ENCODE data around the gene DNLZ.
"Not testable (repeated sequence)": the region's sequence is repeated elsewhere in the genome, so short reads cannot be mapped to it uniquely, and the experiment has no call there.

The DNLZ gene

DNA sequence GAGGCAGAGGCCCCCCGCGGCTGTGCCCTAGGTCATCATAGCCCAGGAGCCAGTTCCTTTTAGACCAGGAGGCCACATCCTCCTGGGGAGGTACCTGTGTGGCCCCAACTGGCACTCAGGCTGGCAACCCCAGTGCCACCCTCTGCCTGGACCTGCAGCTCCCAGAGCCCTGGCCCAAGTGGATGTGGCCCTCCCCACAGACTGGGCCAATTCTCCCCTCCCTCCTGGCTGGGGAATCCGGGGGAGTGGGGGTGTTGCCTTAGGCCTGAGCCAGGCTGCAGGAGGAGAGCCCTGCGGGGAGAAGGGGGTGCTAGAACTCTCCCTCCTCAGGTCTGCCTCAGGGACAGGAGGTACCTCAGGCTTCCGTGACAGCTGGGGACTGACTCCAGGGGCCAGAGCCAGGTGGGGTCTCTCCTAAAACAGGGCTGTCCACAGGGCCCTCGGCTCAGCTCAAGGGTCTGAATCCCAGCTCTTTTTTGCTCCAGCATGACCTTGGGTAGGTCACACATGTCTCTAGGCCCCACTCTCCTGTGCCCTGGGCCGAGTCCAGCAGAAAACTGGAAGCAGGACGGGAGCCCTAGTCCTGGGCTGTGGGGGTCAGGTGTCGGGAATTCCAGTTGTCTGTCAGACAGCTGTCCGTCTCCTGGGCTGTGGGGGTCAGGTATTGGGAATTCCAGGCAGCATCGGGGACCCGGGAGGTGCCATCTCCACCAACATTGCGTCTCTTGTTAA is 9.6 kb downstream of the DNLZ start:
- TF ChIP-seq, protein P1, sequence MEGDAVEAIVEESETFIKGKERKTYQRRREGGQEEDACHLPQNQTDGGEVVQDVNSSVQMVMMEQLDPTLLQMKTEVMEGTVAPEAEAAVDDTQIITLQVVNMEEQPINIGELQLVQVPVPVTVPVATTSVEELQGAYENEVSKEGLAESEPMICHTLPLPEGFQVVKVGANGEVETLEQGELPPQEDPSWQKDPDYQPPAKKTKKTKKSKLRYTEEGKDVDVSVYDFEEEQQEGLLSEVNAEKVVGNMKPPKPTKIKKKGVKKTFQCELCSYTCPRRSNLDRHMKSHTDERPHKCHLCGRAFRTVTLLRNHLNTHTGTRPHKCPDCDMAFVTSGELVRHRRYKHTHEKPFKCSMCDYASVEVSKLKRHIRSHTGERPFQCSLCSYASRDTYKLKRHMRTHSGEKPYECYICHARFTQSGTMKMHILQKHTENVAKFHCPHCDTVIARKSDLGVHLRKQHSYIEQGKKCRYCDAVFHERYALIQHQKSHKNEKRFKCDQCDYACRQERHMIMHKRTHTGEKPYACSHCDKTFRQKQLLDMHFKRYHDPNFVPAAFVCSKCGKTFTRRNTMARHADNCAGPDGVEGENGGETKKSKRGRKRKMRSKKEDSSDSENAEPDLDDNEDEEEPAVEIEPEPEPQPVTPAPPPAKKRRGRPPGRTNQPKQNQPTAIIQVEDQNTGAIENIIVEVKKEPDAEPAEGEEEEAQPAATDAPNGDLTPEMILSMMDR (IDR thresholded peaks at IDR 0.05; ENCODE audit: control insufficient read depth, extremely low read depth, insufficient read depth) = no peak
- DNase-seq (ENCODE audit: low read depth) = no peak
- H3K4me3 ChIP-seq (ENCODE audit: low read depth, low read length) = no peak overlapping the region

DNA sequence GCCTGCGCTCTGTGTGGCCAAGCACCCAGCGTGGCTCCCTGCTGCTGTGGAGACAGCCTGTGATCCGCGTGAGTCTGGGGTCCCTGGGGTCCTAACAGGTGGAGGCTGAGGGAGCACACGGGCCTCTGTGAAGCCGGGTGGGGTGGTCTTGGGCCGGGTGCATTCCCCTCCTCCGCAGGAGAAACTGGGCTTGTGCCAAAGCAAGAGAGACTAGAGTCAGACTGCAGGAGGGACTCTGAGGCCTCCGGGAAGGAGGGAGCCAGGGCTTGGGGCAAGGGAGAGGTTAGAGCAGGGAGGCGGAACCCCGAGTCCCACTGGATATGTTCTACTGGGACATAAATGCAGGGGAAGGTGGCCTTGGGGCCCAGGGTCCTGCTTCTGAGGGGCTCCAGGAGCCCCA is 10.5 kb downstream of the DNLZ start:
- DNase-seq (ENCODE audit: low read depth) = no peak
- TF ChIP-seq, protein P1 (IDR thresholded peaks at IDR 0.05; ENCODE audit: control insufficient read depth, extremely low read depth, insufficient read depth) = no peak
- no peak overlapping the region for H3K4me3 ChIP-seq (ENCODE audit: low read depth, low read length)

- TF ChIP-seq, protein P1 (IDR thresholded peaks at IDR 0.05; ENCODE audit: control insufficient read depth, extremely low read depth, insufficient read depth) = no peak
- no peak overlapping the region for H3K4me3 ChIP-seq (ENCODE audit: low read depth, low read length)
- no peak for DNase-seq (ENCODE audit: low read depth)
Measured at GRCh38 chr9:136352682-136353081, 10.9 kb downstream of the DNLZ start.

DNA sequence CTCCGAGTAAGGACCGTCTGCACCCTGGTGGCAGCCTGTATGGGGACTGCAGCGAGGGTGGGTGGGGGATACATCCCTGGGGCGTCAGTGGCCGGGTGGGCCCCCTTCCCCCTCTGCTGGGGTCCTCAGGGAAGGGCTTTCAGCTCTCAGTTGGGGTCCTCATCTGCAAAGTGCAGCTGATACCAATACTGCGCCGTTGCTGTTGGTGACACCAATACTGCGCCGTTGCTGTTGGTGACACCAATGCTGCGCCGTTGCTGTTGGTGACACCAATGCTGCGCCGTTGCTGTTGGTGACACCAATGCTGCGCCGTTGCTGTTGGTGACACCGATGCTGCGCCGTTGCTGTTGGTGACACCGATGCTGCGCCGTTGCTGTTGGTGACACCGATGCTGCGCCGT is 11.7 kb downstream of the DNLZ start:
- DNase-seq (ENCODE audit: low read depth); H3K4me3 ChIP-seq (ENCODE audit: low read depth, low read length): not testable (repeated sequence)

GRCh38 chr9:136351252-136351800 is 12.2 kb downstream of the DNLZ start:
- TF ChIP-seq, protein P1 (IDR thresholded peaks at IDR 0.05; ENCODE audit: control insufficient read depth, extremely low read depth, insufficient read depth) = no peak
- DNase-seq (ENCODE audit: low read depth) = no peak

DNA sequence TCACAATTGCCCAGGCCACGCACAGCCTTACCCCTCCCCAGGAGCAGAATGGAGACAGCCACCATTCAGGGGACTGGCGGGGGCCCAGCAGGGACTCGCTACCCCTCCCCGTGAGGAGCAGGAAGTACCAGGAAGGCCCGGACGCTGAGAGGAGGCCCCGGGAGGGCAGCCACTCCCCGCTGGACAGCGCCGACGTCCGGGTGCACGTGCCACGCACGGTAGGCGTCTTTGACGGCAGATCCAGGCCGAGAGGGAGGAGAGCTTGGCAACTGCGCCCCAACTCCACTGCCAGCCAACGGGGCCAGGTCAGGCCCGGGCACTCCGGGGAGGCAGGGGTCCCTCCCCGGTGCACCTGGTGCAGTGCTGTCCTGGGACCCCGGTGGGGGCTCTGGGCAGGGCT is 14.0 kb downstream of the DNLZ start:
- H3K4me3 ChIP-seq (ENCODE audit: low read depth, low read length) = no peak overlapping the region
- DNase-seq (ENCODE audit: low read depth) = no peak
- TF ChIP-seq, protein P1 (IDR thresholded peaks at IDR 0.05; ENCODE audit: control insufficient read depth, extremely low read depth, insufficient read depth) = no peak

More at GRCh38 chr9:136351252-136351800, 12.2 kb downstream of the DNLZ start:
- no peak overlapping the region for H3K4me3 ChIP-seq (ENCODE audit: low read depth, low read length)

- H3K4me3 ChIP-seq (ENCODE audit: low read depth, low read length) = no peak overlapping the region
- DNase-seq (ENCODE audit: low read depth) = no peak
Measured at GRCh38 chr9:136348691-136349090, 14.9 kb downstream of the DNLZ start.

More at GRCh38 chr9:136348691-136349090, 14.9 kb downstream of the DNLZ start:
- TF ChIP-seq, protein P1 (IDR thresholded peaks at IDR 0.05; ENCODE audit: control insufficient read depth, extremely low read depth, insufficient read depth) = no peak
